A673 (cell line): ENCODE results near the gene RSRC1. TPM values are rescaled to one million over a fixed set of nuclear protein-coding genes. Genes with fewer than 3 reads are reported as not detected.

Experiments used
- BruUV-seq: library from RNA; stranded (reverse); fragments of 400-500 nt; replicated peaks from 2 replicates; lab custom pipeline; 2021; lab: Mats Ljungman, UMichigan
- CTCF ChIA-PET: fragments of 300-600 bp; sonication (Branson Sonifier 250); formaldehyde crosslinking; loops from one replicate; lab custom pipeline; 2022; ENCODE audit warnings: antibody characterized with exemption; lab: Charles Lee
- POLR2A ChIA-PET: fragments of 300-600 bp; sonication (Branson Sonifier 250); formaldehyde crosslinking; loops from one replicate; lab custom pipeline; 2022; ENCODE audit warnings: antibody characterized with exemption; ENCODE audit not compliant: low non-redundant PET; lab: Charles Lee
- DNase-seq: peaks from one replicate; pipeline ENCODE4 v3.0.0-alpha.2; 2015; ENCODE audit warnings: low spot score
- H3K27ac ChIP-seq: fragments of 200-600 bp; sonication (generic); 2 replicates; pipeline ENCODE4 v1.5.1; 2016; ENCODE audit warnings: mixed run types, low read depth, mild to moderate bottlenecking, mixed read lengths, antibody characterized with exemption, low read length; ENCODE audit not compliant: poor library complexity, severe bottlenecking
- H3K27me3 ChIP-seq: fragments of 200-600 bp; sonication (generic); replicated peaks from 2 replicates; pipeline ENCODE4 v1.6.1; 2017; ENCODE audit warnings: mixed run types, low read depth, mild to moderate bottlenecking, mixed read lengths, antibody characterized with exemption, low read length; ENCODE audit not compliant: insufficient read depth, poor library complexity
- H3K36me3 ChIP-seq: fragments of 200-600 bp; sonication (generic); 2 replicates; pipeline ENCODE4 v1.6.1; 2016; ENCODE audit warnings: mixed run types, mild to moderate bottlenecking, mixed read lengths, antibody characterized with exemption, low read length; ENCODE audit not compliant: insufficient read depth, poor library complexity, severe bottlenecking
- H3K4me1 ChIP-seq: fragments of 200-600 bp; sonication (generic); 2 replicates; pipeline ENCODE4 v1.6.1; 2017; ENCODE audit warnings: mixed run types, mild to moderate bottlenecking, mixed read lengths, antibody characterized with exemption, low read length; ENCODE audit not compliant: insufficient read depth, poor library complexity, severe bottlenecking
- H3K4me3 ChIP-seq: fragments of 200-600 bp; sonication (generic); 2 replicates; pipeline ENCODE4 v1.5.1; 2016; ENCODE audit warnings: low read depth, mixed run types, mild to moderate bottlenecking, mixed read lengths, low read length; ENCODE audit not compliant: poor library complexity, severe bottlenecking
- H3K9me3 ChIP-seq: fragments of 200-600 bp; sonication (generic); 2 replicates; pipeline ENCODE4 v1.6.1; 2016; ENCODE audit warnings: mixed run types, low read depth, mild to moderate bottlenecking, mixed read lengths, antibody characterized with exemption, low read length; ENCODE audit not compliant: poor library complexity, severe bottlenecking
- EZH2 ChIP-seq: fragments of 200-600 bp; sonication (generic); IDR thresholded peaks from 2 replicates; pipeline ENCODE4 v1.6.1; 2017; ENCODE audit warnings: borderline replicate concordance, low read depth, mild to moderate bottlenecking, mixed read lengths, antibody characterized with exemption, low read length; ENCODE audit not compliant: poor library complexity, severe bottlenecking
- intact Hi-C: fragments of 100-400 bp; cut with micrococcal nuclease; formaldehyde crosslinking; loops from one replicate; pipeline ENCODE4 v1.10.0; 2022; ENCODE audit not compliant: unreplicated experiment
- total RNA-seq: library from RNA; stranded (reverse); gene quantifications from 2 replicates; pipeline ENCODE4 v1.2.3, GENCODE V29; 2021
- TF ChIP-seq, protein P1 (sequence below): fragments of 300-800, 200-600 bp; sonication (generic); conservative IDR thresholded peaks from 2 replicates; pipeline ENCODE4 v1.5.1; 2017; ENCODE audit warnings: low read depth, mild to moderate bottlenecking, antibody characterized with exemption, low read length, moderate library complexity, mixed read lengths

The RSRC1 gene
- total RNA-seq, 1 experiment from 2014 or later = 59.4 TPM

DNA sequence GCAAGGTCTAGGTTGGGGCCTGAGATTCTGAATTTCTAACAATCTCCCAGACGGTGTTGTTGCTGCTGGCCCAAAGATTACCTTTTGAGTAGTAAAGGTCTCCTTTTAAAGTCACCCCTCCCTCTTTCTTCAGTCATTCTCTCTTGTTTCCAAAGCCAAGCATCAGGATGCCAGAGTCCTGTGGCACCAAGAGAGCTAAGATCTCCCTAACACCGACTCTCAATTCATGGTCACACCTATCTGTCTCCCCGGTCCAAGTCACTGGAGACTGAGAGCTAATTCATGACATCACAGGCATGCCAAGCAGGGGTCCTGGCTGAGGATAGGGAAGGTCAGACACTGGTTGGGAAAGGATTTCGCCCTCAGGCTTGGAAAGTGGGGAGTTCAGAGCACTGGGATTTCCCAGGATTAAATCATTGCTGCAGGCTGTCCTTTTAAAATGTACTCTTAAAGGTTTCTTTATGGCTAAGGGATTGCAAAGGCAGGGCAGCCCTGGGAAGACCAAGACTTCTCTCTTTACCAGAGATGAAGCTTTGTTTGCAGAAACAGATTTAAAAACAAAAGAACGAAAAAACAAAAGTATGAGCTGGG, 11.0 kb upstream of the RSRC1 start:
- POLR2A ChIA-PET = no interaction called here
- H3K4me1 ChIP-seq = no peaks in the 10 kb centered on the region

DNA sequence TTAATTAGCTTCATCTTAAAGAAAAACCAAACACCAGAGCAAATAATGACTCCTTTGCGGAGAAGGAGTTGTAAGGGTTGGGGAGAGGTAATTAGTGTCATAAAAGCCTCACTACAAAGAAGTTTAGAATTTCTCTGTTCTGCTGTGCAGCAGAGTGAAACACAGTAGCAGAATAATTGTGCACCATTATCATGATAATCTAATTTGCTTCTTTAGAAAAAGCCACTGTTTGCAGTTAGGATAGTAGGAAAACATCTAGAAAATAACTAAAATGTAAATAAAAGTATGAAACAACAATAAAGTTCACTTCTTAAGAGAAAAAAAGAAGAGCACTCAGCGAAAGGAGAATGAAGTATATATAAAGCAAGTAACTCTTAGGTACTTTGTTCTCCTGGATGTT, 9.2 kb upstream of the RSRC1 start:
- BruUV-seq = no TSS peak
- no peaks in the 10 kb centered on the region for H3K9me3 ChIP-seq
- peaks cover 4% of the 10 kb centered on the region for H3K27me3 ChIP-seq
- CTCF ChIA-PET = no interaction called here
- intact Hi-C loops = no loop called here
- POLR2A ChIA-PET = no interaction called here
- H3K4me1 ChIP-seq = no peaks in the 10 kb centered on the region
- H3K27ac ChIP-seq = no peak overlapping the region
- no peak overlapping the region for H3K4me3 ChIP-seq
- no peak for DNase-seq
- TF ChIP-seq, protein P1, sequence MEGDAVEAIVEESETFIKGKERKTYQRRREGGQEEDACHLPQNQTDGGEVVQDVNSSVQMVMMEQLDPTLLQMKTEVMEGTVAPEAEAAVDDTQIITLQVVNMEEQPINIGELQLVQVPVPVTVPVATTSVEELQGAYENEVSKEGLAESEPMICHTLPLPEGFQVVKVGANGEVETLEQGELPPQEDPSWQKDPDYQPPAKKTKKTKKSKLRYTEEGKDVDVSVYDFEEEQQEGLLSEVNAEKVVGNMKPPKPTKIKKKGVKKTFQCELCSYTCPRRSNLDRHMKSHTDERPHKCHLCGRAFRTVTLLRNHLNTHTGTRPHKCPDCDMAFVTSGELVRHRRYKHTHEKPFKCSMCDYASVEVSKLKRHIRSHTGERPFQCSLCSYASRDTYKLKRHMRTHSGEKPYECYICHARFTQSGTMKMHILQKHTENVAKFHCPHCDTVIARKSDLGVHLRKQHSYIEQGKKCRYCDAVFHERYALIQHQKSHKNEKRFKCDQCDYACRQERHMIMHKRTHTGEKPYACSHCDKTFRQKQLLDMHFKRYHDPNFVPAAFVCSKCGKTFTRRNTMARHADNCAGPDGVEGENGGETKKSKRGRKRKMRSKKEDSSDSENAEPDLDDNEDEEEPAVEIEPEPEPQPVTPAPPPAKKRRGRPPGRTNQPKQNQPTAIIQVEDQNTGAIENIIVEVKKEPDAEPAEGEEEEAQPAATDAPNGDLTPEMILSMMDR = no peak
- TF ChIP-seq EZH2 = no peak
- H3K36me3 ChIP-seq = no peaks in the 10 kb centered on the region

More for the DNA sequence above, 11.0 kb upstream of the RSRC1 start:
- H3K27me3 ChIP-seq = peaks cover 4% of the 10 kb centered on the region
- BruUV-seq = no TSS peak
- CTCF ChIA-PET = no interaction called here
- intact Hi-C loops = loop anchor here (5.0 to 10.0 kb wide), 2 partner anchors 213 to 436 kb away; no protein-coding TSS in a partner anchor
- H3K9me3 ChIP-seq = no peaks in the 10 kb centered on the region
- DNase-seq = no peak
- H3K36me3 ChIP-seq = no peaks in the 10 kb centered on the region
- TF ChIP-seq, protein P1 = no peak
- no peak for TF ChIP-seq EZH2
- H3K4me3 ChIP-seq = no peak overlapping the region
- no peak overlapping the region for H3K27ac ChIP-seq

DNA sequence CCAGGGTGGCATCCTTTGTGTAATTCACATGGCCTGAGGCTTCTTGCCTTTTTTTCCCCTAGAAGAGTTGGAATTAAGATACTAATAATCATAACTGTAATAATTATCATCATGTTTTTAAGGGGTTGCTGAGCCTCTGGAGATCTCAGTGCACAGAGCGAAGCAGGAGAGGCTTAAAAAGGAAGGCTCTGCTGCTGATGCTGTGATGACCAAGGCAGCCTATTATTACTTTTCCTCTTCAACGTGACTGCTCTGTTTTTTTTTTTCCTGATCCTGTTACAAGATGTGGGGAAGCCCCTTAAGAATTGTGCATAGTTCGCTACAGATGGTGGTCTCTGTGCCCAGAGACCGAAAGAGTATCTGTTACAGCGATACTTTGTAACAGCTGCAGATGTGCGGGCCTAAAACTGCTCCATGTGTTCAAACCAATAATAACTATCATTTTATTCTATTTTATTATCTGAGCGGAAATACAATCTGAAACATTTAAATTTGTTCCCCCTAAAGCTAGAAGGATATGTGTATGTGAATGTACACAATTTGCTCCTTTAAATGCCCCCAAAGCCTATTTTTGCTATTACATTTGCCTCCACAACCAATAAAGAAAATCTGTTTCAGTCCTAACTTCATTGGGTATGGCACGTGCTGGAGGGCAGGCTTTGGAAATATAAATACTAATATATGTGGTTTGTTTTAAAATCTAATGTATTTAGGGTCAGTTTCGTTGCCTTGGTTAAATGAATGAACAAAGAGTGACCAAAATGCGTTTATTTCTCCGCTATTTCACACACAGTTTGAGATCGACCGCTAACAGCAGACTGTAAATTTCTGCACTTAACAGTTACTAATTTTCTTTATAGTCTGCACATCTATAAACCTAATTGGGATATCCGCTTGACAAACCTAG, 8.3 kb upstream of the RSRC1 start:
- H3K27me3 ChIP-seq = peaks cover 4% of the 10 kb centered on the region
- BruUV-seq = no TSS peak
- POLR2A ChIA-PET = no interaction called here
- no peaks in the 10 kb centered on the region for H3K4me1 ChIP-seq
- CTCF ChIA-PET = no interaction called here
- H3K4me3 ChIP-seq = no peak overlapping the region
- no peak overlapping the region for H3K27ac ChIP-seq
- H3K9me3 ChIP-seq = no peaks in the 10 kb centered on the region
- DNase-seq = no peak
- intact Hi-C loops = no loop called here
- TF ChIP-seq, protein P1 = no peak
- no peak for TF ChIP-seq EZH2
- no peaks in the 10 kb centered on the region for H3K36me3 ChIP-seq
